Mammary epithelial cell (primary cell): ENCODE data around the gene TNFRSF6B.

Experiments
- CTCF ChIP-seq, 2 donors: IDR thresholded peaks in 1 of 2; conservative IDR thresholded peaks in 1 of 2; 2 replicates each; pipeline ENCODE4 v1.5.1; 2011 to 2012; ENCODE audit warnings: inconsistent platforms in 2 of 2, low read length in 2 of 2, mild to moderate bottlenecking in 2 of 2, control low read depth in 1 of 2, low read depth in 1 of 2; ENCODE audit not compliant: insufficient read depth in 1 of 2; ENCODE audit errors: extremely low read depth in 1 of 2
- EZH2 ChIP-seq: IDR thresholded peaks from 2 replicates; pipeline ENCODE4 v1.6.1; 2012; ENCODE audit warnings: low read length, inconsistent platforms, borderline replicate concordance

- no peak for TF ChIP-seq EZH2
- TF ChIP-seq CTCF (conservative IDR thresholded peaks at IDR 0.05 in 1 of 2, IDR thresholded peaks at IDR 0.05 in 1 of 2; ENCODE audit: extremely low read depth in 1 of 2, insufficient read depth in 1 of 2, low read depth in 1 of 2, low read length in 2 of 2) = no peak
Measured at GRCh38 chr20:63661959-63662812, 34.3 kb upstream of the TNFRSF6B start.
